HFF-Myc (cell line): Measurements from ENCODE around the gene UBR2.

Source experiments
- DNase-seq: peaks from one replicate; pipeline ENCODE4 v3.0.0-alpha.2; 2011; ENCODE audit warnings: low read depth; ENCODE audit errors: extremely low read depth
- H3K4me3 ChIP-seq: replicated peaks from 2 replicates; pipeline ENCODE4 v1.5.1; 2011; ENCODE audit warnings: low read depth, mild to moderate bottlenecking, control low read depth, low read length
- CTCF ChIP-seq: IDR thresholded peaks from 2 replicates; pipeline ENCODE4 v1.5.1; 2012; ENCODE audit warnings: mild to moderate bottlenecking, low read depth, low read length, control low read depth; ENCODE audit errors: missing control alignments

Gene UBR2

GRCh38 chr6:42618686-42619085 is 54.9 kb downstream of the UBR2 start:
- peak; percentile 11 for DNase-seq
- TF ChIP-seq CTCF = no peak
- no peak overlapping the region for H3K4me3 ChIP-seq

GRCh38 chr6:42619963-42620362 is 56.1 kb downstream of the UBR2 start:
- no peak overlapping the region for H3K4me3 ChIP-seq
- TF ChIP-seq CTCF = no peak
- DNase-seq = no peak

GRCh38 chr6:42624601-42625000 is 60.8 kb downstream of the UBR2 start:
- no peak for TF ChIP-seq CTCF
- no peak overlapping the region for H3K4me3 ChIP-seq
- no peak for DNase-seq

GRCh38 chr6:42627044-42627443 is 63.2 kb downstream of the UBR2 start:
- no peak overlapping the region for H3K4me3 ChIP-seq
- TF ChIP-seq CTCF = no peak
- no peak for DNase-seq

GRCh38 chr6:42627674-42628073 is 63.8 kb downstream of the UBR2 start:
- H3K4me3 ChIP-seq = no peak overlapping the region
- TF ChIP-seq CTCF = no peak
- no peak for DNase-seq

- H3K4me3 ChIP-seq = no peak overlapping the region
- no peak for DNase-seq
- no peak for TF ChIP-seq CTCF
Observed at GRCh38 chr6:42628604-42629003, 64.8 kb downstream of the UBR2 start.

GRCh38 chr6:42629845-42630244 is 66.0 kb downstream of the UBR2 start:
- no peak for DNase-seq
- H3K4me3 ChIP-seq = no peak overlapping the region
- no peak for TF ChIP-seq CTCF
